ENCODE data around the gene PPP2R5C.

PPP2R5C gene

DNA sequence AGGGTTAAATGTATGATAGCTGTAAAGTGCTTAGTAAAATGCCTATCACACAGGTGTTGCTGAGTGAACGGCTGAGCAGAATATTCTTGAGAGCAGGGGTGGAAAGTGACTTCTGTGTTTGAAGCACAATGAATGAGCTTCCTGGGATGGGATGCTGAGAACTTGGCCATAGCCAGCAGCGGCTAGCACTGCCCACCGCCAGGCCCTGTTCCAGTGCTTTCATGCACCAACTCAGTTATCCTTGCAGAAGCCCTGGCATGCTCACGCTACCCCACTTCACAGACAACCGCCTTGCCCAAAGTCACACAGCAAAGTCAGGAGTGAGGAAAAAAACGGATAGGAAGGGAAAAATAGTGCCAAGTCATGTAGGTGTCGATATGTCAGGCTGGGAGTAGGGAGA lies 213.7 kb downstream of the PPP2R5C start:
- DNase-seq = no peak
